CD4-positive, alpha-beta T cell (primary cell): Measurements from ENCODE around the gene TMEM196. TPM values are rescaled to one million over a fixed set of nuclear protein-coding genes. Genes with fewer than 3 reads are reported as not detected.

ENCODE experiments used
- ATAC-seq: fragments of 200-7000 bp; cut with Tn5 transposase; one replicate; pipeline ENCODE4 v1.10.0; 2022; ENCODE audit warnings: mild to moderate bottlenecking; ENCODE audit not compliant: poor library complexity
- CTCF ChIA-PET: fragments of 350-600 bp; sonication (Branson Sonifier 250); formaldehyde crosslinking; loops from one replicate; lab custom pipeline; 2021; ENCODE audit warnings: antibody characterized with exemption, inconsistent platforms; lab: Charles Lee
- POLR2A ChIA-PET: fragments of 350-600 bp; sonication (Branson Sonifier 250); formaldehyde crosslinking; loops from one replicate; lab custom pipeline; 2021; ENCODE audit warnings: antibody characterized with exemption, inconsistent platforms; lab: Charles Lee
- DNase-seq, 14 experiments: peaks; one replicate each; pipeline ENCODE4 v3.0.0-alpha.2; 2013 to 2020; ENCODE audit warnings: mixed read lengths in 2 of 14
- H3K27ac ChIP-seq, 2 donors: one replicate each; pipeline versions ENCODE4 v1.5.1 to v1.7.0; 2013; ENCODE audit warnings: low read length in 2 of 2, low read depth in 1 of 2, mild to moderate bottlenecking in 1 of 2
- H3K27me3 ChIP-seq, 2 experiments: 1 replicate in 1 of 2; 2 replicates in 1 of 2; pipeline versions ENCODE4 v1.6.1 to v1.7.0; 2013; ENCODE audit warnings: low read length in 2 of 2, control low read depth in 1 of 2, mild to moderate bottlenecking in 1 of 2, moderate library complexity in 1 of 2; ENCODE audit not compliant: insufficient read depth in 2 of 2, control insufficient read depth in 1 of 2
- H3K36me3 ChIP-seq: one replicate; pipeline ENCODE4 v1.6.1; 2013; ENCODE audit warnings: low read length, control low read depth; ENCODE audit not compliant: insufficient read depth
- H3K4me1 ChIP-seq: one replicate; pipeline ENCODE4 v1.6.1; 2013; ENCODE audit warnings: low read length, control low read depth; ENCODE audit not compliant: insufficient read depth
- H3K4me3 ChIP-seq: one replicate; pipeline ENCODE4 v1.5.1; 2013; ENCODE audit warnings: mild to moderate bottlenecking, low read length, moderate library complexity
- H3K9me3 ChIP-seq, 2 experiments: 1 replicate in 1 of 2; 2 replicates in 1 of 2; pipeline versions ENCODE4 v1.6.1 to v1.7.0; 2013; ENCODE audit warnings: low read length in 2 of 2, mild to moderate bottlenecking in 2 of 2, control low read depth in 1 of 2, moderate library complexity in 1 of 2; ENCODE audit not compliant: control insufficient read depth in 1 of 2, insufficient read depth in 1 of 2
- H3K27ac Mint-ChIP-seq: one replicate; pipeline ENCODE4 v1.8.0; 2020; ENCODE audit warnings: mixed read lengths
- H3K27me3 Mint-ChIP-seq: one replicate; pipeline ENCODE4 v1.8.0; 2021; ENCODE audit warnings: mixed read lengths
- H3K36me3 Mint-ChIP-seq: one replicate; pipeline ENCODE4 v1.8.0; 2021; ENCODE audit warnings: low read depth, mixed read lengths
- H3K4me1 Mint-ChIP-seq: one replicate; pipeline ENCODE4 v1.8.0; 2021; ENCODE audit warnings: low read depth, mixed read lengths
- H3K4me3 Mint-ChIP-seq: one replicate; pipeline ENCODE4 v1.8.0; 2020; ENCODE audit warnings: mild to moderate bottlenecking, mixed read lengths
- H3K9me3 Mint-ChIP-seq: one replicate; pipeline ENCODE4 v1.8.0; 2020; ENCODE audit warnings: mixed read lengths
- CTCF ChIP-seq: fragments of 200-600 bp; IDR thresholded peaks from one replicate; pipeline ENCODE4 v1.8.0; 2022; ENCODE audit warnings: antibody characterized with exemption, mild to moderate bottlenecking
- intact Hi-C, 2 experiments: fragments of 100-400 bp; cut with DNase I in 1 of 2; cut with micrococcal nuclease in 1 of 2; formaldehyde crosslinking; loops; one replicate each; pipeline versions ENCODE4 v1.15.1 to v1.9.0; 2023 to 2025; cut with DNase I, micrococcal nuclease
- total RNA-seq, 174 experiments: library from RNA in 2 of 174; stranded (reverse) in 2 of 174; gene quantifications; one replicate each; pipeline ENCODE4 v1.2.3 and lab custom pipeline; 2021 to 2026

TMEM196 gene
- total RNA-seq, 2 experiments from 2014 or later, result not detected

DNA sequence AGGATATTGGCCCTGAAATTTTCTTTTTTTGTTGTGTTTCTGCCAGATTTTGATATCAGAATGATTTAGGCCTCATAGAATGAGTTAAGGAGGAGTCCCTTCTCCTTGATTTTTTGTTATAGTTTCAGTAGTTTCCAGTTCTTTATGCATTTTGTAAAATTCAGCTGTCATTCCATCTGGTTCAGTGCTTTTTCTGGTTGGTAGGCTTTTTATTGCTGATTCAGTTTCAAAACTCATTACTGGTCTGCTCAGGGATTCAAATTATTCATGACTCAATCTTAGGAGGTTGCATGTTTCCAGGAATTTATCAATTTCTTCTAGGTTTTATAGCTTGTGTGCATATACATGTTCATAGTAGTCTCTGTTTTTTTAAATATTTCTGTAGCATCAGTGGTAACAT is 10.1 kb upstream of the TMEM196 start:
- no peak overlapping the region for H3K4me3 Mint-ChIP-seq
- H3K4me3 ChIP-seq, result no peak overlapping the region
- no peak overlapping the region for H3K27ac ChIP-seq
- peaks cover 0 to 5% of the 10 kb centered on the region in 2 experiments for H3K9me3 ChIP-seq
- peaks cover 14% of the 10 kb centered on the region for H3K9me3 Mint-ChIP-seq
- POLR2A ChIA-PET, result no interaction called here
- no peak for TF ChIP-seq CTCF
- H3K4me1 ChIP-seq, result no peaks in the 10 kb centered on the region
- no peaks in the 10 kb centered on the region for H3K4me1 Mint-ChIP-seq
- H3K36me3 Mint-ChIP-seq, result no peaks in the 10 kb centered on the region
- intact Hi-C loops, result no loop called here
- no peak overlapping the region for H3K27ac Mint-ChIP-seq
- CTCF ChIA-PET, result no interaction called here
- H3K36me3 ChIP-seq, result no peaks in the 10 kb centered on the region
- H3K27me3 ChIP-seq, result no peaks in the 10 kb centered on the region
- peaks cover 5% of the 10 kb centered on the region for H3K27me3 Mint-ChIP-seq
- ATAC-seq (no peak), DNase-seq (no peak)

GRCh38 chr7:19776981-19777380 is 3.6 kb upstream of the TMEM196 start:
- no peak overlapping the region for H3K27ac Mint-ChIP-seq
- TF ChIP-seq CTCF, result no peak
- no peak overlapping the region for H3K4me3 Mint-ChIP-seq
- DNase-seq, result no peak
- Histone ChIP-seq H3K27me3 (peaks cover 23 to 24% of the 10 kb centered on the region in 2 experiments), H3K27ac (no peak overlapping the region), H3K9me3 (peaks cover 0 to 12% of the 10 kb centered on the region in 2 experiments), H3K36me3 (no peaks in the 10 kb centered on the region), H3K4me3 (no peak overlapping the region), H3K4me1 (peaks cover 14% of the 10 kb centered on the region)
- intact Hi-C loops, result no loop called here
- CTCF ChIA-PET, result no interaction called here
- peaks cover 15% of the 10 kb centered on the region for H3K4me1 Mint-ChIP-seq
- no peaks in the 10 kb centered on the region for H3K36me3 Mint-ChIP-seq
- peaks cover 45% of the 10 kb centered on the region for H3K27me3 Mint-ChIP-seq
- H3K9me3 Mint-ChIP-seq, result no peaks in the 10 kb centered on the region
- POLR2A ChIA-PET, result no interaction called here
- ATAC-seq, result no peak

DNA sequence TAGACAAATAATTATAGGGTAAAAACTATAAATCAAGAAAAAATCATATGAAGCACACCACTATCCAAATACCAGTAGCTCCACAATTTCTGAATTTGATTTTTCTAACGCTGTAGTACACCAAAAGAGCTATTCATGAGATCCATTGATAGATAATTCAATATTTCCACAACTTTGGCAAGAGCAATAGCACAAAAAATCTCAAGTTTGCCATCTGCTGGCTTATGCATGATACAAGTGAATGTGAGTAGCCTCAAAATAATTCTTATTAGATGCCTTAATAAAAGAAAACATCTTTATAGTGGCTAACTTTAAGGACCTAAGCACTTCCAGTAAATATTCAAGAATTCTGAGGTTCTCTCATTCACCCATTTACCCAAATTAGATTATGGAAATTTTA is 2.2 kb upstream of the TMEM196 start:
- H3K9me3 Mint-ChIP-seq, result no peaks in the 10 kb centered on the region
- no peak for ATAC-seq
- CTCF ChIA-PET, result no interaction called here

More for the DNA sequence above, 2.2 kb upstream of the TMEM196 start:
- peaks cover 57% of the 10 kb centered on the region for H3K27me3 Mint-ChIP-seq
- H3K4me3 ChIP-seq, result no peak overlapping the region
- H3K4me1 Mint-ChIP-seq, result peaks cover 19% of the 10 kb centered on the region
- intact Hi-C loops, result no loop called here
- H3K27ac ChIP-seq, result no peak overlapping the region
- POLR2A ChIA-PET, result no interaction called here
- no peak for DNase-seq
- no peaks in the 10 kb centered on the region for H3K36me3 ChIP-seq
- H3K27ac Mint-ChIP-seq, result no peak overlapping the region
- TF ChIP-seq CTCF, result no peak
- H3K36me3 Mint-ChIP-seq, result no peaks in the 10 kb centered on the region
- peaks cover 0 to 12% of the 10 kb centered on the region in 2 experiments for H3K9me3 ChIP-seq
- peaks cover 25 to 33% of the 10 kb centered on the region in 2 experiments for H3K27me3 ChIP-seq
- no peak overlapping the region for H3K4me3 Mint-ChIP-seq
- H3K4me1 ChIP-seq, result peaks cover 14% of the 10 kb centered on the region
